AG09319 (cell line): ENCODE results near the gene RNF39.
A peak's percentile ranks its signal among the peaks of the same experiment; 100 is the strongest.

Source experiments
- DNase-seq: peaks from one replicate; pipeline ENCODE4 v3.0.0-alpha.2; 2010; ENCODE audit warnings: low read depth; ENCODE audit errors: extremely low read depth
- TF ChIP-seq, protein P1 (sequence below): IDR thresholded peaks from 2 replicates; pipeline ENCODE4 v1.5.1; 2011; ENCODE audit warnings: low read depth, mild to moderate bottlenecking, inconsistent platforms, low read length, moderate library complexity

RNF39 gene

GRCh38 chr6:30112402-30112994 lies 36.9 kb upstream of the RNF39 start:
- no peak for DNase-seq
- TF ChIP-seq, protein P1, sequence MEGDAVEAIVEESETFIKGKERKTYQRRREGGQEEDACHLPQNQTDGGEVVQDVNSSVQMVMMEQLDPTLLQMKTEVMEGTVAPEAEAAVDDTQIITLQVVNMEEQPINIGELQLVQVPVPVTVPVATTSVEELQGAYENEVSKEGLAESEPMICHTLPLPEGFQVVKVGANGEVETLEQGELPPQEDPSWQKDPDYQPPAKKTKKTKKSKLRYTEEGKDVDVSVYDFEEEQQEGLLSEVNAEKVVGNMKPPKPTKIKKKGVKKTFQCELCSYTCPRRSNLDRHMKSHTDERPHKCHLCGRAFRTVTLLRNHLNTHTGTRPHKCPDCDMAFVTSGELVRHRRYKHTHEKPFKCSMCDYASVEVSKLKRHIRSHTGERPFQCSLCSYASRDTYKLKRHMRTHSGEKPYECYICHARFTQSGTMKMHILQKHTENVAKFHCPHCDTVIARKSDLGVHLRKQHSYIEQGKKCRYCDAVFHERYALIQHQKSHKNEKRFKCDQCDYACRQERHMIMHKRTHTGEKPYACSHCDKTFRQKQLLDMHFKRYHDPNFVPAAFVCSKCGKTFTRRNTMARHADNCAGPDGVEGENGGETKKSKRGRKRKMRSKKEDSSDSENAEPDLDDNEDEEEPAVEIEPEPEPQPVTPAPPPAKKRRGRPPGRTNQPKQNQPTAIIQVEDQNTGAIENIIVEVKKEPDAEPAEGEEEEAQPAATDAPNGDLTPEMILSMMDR, result no peak

GRCh38 chr6:30111266-30111856 lies 35.8 kb upstream of the RNF39 start:
- TF ChIP-seq, protein P1, result no peak

DNA sequence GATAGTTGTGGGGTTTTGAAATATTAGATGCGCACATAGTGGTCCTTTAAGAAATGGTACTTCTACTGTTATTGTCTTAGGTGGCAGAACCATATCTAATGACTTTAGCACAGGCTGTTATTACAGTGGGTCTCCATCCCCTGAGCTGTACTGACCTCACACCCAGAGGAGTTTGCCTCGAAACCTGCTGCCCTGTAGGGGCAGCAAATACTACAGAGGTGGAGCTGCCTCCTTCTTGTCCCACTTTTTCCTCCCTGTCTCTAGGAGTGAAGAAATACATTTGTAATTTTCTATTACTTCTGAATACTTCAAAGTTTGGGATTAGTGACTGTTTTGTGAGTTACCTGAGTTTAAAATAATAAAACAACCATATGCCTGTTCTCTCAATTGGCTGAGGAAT lies 29.1 kb upstream of the RNF39 start:
- TF ChIP-seq, protein P1, result no peak
- no peak for DNase-seq

More at GRCh38 chr6:30111266-30111856, 35.8 kb upstream of the RNF39 start:
- DNase-seq, result no peak

DNA sequence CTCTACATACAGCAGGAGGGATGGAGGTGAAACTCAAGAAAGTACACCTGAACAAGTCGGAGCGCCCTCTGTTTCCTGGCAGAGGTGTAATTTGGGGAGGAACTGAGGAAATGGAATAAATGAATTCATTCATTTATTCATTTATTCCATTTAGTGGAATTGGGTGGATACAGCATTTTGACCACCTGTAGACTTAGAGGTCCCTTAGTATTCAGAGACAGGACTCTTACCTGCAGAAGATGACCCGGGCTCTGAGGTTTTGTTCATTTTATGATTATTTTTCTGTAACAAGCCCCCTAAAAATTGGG lies 28.3 kb upstream of the RNF39 start:
- no peak for DNase-seq
- TF ChIP-seq, protein P1, result no peak

DNA sequence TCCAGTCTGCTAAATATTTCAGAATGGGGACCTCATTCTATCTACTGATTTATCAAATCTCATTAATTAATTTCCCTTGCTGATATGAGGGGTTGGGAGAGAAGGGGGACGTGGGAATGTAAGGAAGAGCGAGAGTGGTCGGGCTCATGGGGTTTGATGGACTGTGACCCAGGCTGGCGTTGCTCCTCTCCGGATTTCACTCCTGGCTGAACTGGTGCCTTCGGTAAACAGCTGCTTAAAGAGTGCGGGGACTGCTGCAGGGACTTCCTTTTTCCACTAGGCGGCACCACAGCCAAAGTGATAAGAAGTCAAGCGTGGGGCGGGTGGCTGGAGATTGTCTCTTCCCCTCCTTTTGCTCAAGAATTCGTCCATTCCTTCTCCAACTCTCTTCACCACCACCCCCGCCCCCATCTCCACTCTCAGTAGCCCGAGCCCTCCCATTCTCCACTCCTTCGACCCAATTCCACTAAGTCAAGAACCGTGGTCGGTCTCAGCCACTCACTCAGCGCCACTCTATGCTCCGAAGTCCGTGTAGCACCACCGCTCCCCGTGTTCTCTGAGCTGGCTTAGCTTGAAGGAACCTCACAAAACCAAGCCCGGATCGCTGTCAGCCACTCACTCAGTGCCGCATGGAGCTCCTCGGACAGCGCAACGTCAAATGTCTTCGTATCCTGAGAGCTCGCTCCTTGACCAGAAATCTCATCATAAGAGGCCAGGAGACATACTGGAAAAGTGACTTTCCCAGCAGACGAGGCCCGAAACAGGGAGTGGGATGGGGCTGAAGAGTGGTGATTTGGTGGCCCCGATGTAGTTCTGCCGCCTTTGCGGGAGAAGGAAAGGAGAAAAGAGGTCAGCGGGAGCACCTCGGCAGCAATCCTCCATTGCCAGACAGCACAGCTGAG lies 27.7 kb upstream of the RNF39 start:
- TF ChIP-seq, protein P1, result peak; percentile 96
- peak; percentile 62 for DNase-seq

DNA sequence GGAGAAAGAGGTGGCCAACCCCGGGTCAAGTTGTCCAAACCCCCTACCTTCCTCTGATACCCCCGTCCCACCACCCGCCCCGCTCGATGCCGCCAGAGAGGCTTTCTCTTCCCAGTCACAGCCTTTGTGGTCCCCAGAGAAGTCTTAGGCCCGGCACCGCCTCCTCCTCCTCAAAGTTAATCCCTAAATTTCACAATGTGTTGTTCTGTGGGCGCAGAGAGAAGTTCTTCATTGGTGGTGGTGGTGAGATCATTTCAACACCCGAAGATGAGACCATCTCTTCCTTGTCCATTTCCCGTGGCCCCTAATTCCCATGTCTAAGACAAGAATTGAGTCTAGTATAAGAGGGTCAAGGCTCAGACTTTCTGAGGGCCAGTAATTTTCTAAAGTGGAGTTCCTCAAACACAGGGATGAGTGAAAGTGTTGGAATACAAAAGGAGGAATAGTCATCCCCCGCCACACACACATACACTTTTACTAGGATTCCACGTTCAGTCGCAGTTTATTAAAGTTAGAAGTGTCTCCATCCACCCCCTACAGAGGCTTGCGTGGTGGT lies 26.9 kb upstream of the RNF39 start:
- peak; percentile 4 for DNase-seq
- TF ChIP-seq, protein P1, result no peak
